GM13976 (cell line): ENCODE measurements around the gene MYH7B.

ENCODE experiments used
- DNase-seq: peaks from one replicate; pipeline ENCODE4 v3.0.0; 2012; ENCODE audit warnings: low spot score
- CTCF ChIP-seq: IDR thresholded peaks from 2 replicates; pipeline ENCODE4 v1.5.1; 2012; ENCODE audit warnings: borderline replicate concordance, mild to moderate bottlenecking; ENCODE audit not compliant: insufficient read depth; ENCODE audit errors: extremely low read depth, missing control alignments, control extremely low read depth
- in situ Hi-C: fragments of 300-500 bp; cut with MboI; formaldehyde crosslinking; loops from one replicate; pipeline ENCODE4 v1.12.0; 2022; ENCODE audit warnings: low sequenced_read_pairs, mixed read lengths, inconsistent platforms; ENCODE audit not compliant: unreplicated experiment

Gene MYH7B

GRCh38 chr20:34994509-34995131, 39.0 kb downstream of the MYH7B start:
- TF ChIP-seq CTCF: no peak
- in situ Hi-C loops: no loop called here
- DNase-seq: no peak

- in situ Hi-C loops: no loop called here
- TF ChIP-seq CTCF: no peak
- no peak for DNase-seq
Observed at GRCh38 chr20:34995192-34995591, 39.5 kb downstream of the MYH7B start.

- in situ Hi-C loops: no loop called here
- no peak for TF ChIP-seq CTCF
- DNase-seq: no peak
Observed at GRCh38 chr20:34995696-34996095, 40.0 kb downstream of the MYH7B start.

GRCh38 chr20:34996243-34997028, 40.8 kb downstream of the MYH7B start:
- no peak for TF ChIP-seq CTCF
- DNase-seq: no peak
- in situ Hi-C loops: no loop called here

GRCh38 chr20:34997131-34997561, 41.5 kb downstream of the MYH7B start:
- in situ Hi-C loops: no loop called here
- DNase-seq: no peak
- TF ChIP-seq CTCF: no peak

- no peak for TF ChIP-seq CTCF
- DNase-seq: no peak
- in situ Hi-C loops: no loop called here
Observed at GRCh38 chr20:34997774-34998173, 42.1 kb downstream of the MYH7B start.
